ENCODE data around the gene AGAP2. TPM values are rescaled to one million over a fixed set of nuclear protein-coding genes. Genes with fewer than 3 reads are reported as not detected.

AGAP2 gene
- total RNA-seq, 4 donors from 2014 or later = 0.29 to 6.3 (median 2.6) TPM

DNA sequence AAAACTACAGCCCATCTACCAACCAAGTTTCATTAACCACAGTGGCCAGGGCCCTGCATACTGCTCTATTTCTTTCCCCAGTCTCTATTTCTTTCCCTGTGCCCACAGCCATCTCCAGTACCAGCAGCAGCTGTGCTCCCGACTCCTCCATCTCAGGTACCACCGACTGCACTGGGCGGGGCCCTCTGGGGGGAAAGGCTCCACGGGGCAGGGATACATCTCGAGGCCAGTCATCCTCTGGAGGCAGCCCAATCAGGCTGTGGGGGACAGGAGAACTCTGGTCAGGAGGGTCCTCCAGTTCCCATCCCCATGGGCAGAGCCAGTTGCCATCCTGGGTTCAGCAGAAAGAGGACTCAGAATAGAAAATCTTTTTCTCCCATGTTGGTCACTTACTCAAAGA, 10.5 kb upstream of the AGAP2 start:
- no peak overlapping the region for H3K27ac ChIP-seq
- intact Hi-C loops (cut with DNase I; ENCODE audit: low total_unique reads) = no loop called here
- no peak overlapping the region for H3K4me3 ChIP-seq
- DNase-seq = no peak
- no peaks in the 10 kb centered on the region for H3K36me3 ChIP-seq
- H3K27me3 ChIP-seq = no peaks in the 10 kb centered on the region
- H3K4me1 ChIP-seq = peaks cover 0 to 4% of the 10 kb centered on the region in 2 donors
- H3K9me3 ChIP-seq = no peaks in the 10 kb centered on the region
- TF ChIP-seq POLR2A (IDR thresholded peaks at IDR 0.05) (no peak), CTCF (IDR thresholded peaks at IDR 0.05) (no peak)

DNA sequence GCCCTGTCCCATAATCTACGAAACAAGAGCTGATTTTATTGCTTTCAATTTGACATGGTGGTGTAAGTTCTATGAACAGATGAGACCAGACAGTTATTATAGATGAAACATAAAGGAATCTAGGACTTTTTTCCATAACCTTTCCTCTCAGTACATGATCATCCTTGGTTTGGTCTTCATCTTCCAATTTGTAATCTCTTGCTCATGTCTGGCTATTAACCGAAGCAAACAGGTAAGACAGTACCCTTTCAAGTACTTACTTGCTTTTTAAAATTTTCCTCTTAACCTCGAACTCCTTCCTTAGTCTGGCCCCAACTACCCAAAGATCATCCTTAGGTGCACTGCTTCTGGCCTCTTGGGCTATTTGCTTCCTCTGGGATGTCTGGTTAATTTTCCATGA, 7.5 kb upstream of the AGAP2 start:
- H3K4me1 ChIP-seq = no peaks in the 10 kb centered on the region
- no peaks in the 10 kb centered on the region for H3K27me3 ChIP-seq
- H3K4me3 ChIP-seq = no peak overlapping the region
- TF ChIP-seq POLR2A (IDR thresholded peaks at IDR 0.05) (no peak), CTCF (IDR thresholded peaks at IDR 0.05) (no peak)
- H3K9me3 ChIP-seq = no peaks in the 10 kb centered on the region
- intact Hi-C loops (cut with DNase I; ENCODE audit: low total_unique reads) = no loop called here
- H3K27ac ChIP-seq = no peak overlapping the region
- H3K36me3 ChIP-seq = no peaks in the 10 kb centered on the region
- DNase-seq = no peak

GRCh38 chr12:57745485-57745881, 6.9 kb upstream of the AGAP2 start:
- no peak for TF ChIP-seq CTCF (IDR thresholded peaks at IDR 0.05)
- no peak for TF ChIP-seq POLR2A (IDR thresholded peaks at IDR 0.05)
- DNase-seq = no peak
- no peaks in the 10 kb centered on the region for H3K4me1 ChIP-seq
- H3K27ac ChIP-seq = peak overlapping the region; percentile 97 to 98
- H3K36me3 ChIP-seq = no peaks in the 10 kb centered on the region
- no peaks in the 10 kb centered on the region for H3K27me3 ChIP-seq
- intact Hi-C loops (cut with DNase I; ENCODE audit: low total_unique reads) = no loop called here
- no peaks in the 10 kb centered on the region for H3K9me3 ChIP-seq
- H3K4me3 ChIP-seq = peak overlapping the region; percentile 82 to 96

DNA sequence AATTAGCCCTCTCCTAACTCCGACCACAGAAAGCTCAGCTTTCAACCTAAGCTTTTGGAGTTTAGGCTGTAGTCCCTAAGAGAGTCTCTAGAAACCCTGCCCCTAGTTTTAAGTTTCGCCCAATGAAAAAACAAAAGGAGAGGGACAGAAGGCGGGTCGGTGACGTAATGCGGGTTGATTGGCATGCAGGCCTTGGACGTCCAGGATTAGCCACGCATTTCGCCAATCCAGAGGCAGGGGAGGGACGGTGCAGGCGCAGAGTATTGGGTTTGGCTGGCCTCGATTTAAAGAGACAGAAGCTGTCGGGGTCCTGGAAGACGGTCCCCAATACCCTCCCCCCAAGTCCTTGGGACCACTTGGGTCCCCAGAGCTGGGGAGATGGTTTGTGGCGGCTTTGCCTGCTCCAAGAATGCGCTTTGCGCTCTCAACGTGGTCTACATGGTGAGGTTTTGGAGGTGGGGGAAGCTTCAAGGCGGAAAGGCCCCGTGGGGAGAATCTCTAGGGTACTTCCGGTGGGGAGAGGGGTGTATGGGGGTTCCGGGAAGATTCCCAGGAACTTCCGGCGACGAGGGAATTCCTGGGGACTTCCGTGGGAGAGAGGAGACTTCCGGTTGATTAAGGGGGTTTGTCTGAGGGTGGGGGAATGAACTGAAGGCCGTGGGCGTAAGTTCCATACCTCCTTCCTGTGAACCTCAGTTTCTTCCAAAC, 6.4 kb upstream of the AGAP2 start, which contains the start of gene TSPAN31:
TSPAN31 (plus strand) TSS at position 263 of the 708 bp plus-strand sequence; CDS start at position 379, 116 bp downstream.
- intact Hi-C loops (cut with DNase I; ENCODE audit: low total_unique reads) = no loop called here
- H3K9me3 ChIP-seq = no peaks in the 10 kb centered on the region

More for the DNA sequence above, 6.4 kb upstream of the AGAP2 start, which contains the start of gene TSPAN31:
- H3K4me3 ChIP-seq = peak within 1 kb of the TSS; percentile 82 to 96
- peak within 1 kb of the TSS; percentile 97 to 98 for H3K27ac ChIP-seq
- no peaks in the 10 kb centered on the region for H3K36me3 ChIP-seq
- peak in 1 of 4 experiments; percentile 35 for TF ChIP-seq CTCF (IDR thresholded peaks at IDR 0.05)
- peak; percentile 70 to 83 for TF ChIP-seq POLR2A (IDR thresholded peaks at IDR 0.05)
- no peaks in the 10 kb centered on the region for H3K27me3 ChIP-seq
- no peaks in the 10 kb centered on the region for H3K4me1 ChIP-seq
- DNase-seq = peak; percentile 96 to 99
